ENCODE data around the gene P2RY2. TPM values are rescaled to one million over a fixed set of nuclear protein-coding genes. Genes with fewer than 3 reads are reported as not detected.

P2RY2 gene
- total RNA-seq, 1 experiment from 2014 or later: 0.26 TPM

- Mint-ChIP-seq H3K27me3 (ENCODE audit: low read depth) (no peaks in the 10 kb centered on the region; the same call in 1 of the 2 replicates), H3K4me3 (peak overlapping the region in 1 of 2 experiments; percentile 29; a peak in 1 of 5 replicates), H3K9me3 (no peaks in the 10 kb centered on the region; a peak in 1 of 5 replicates), H3K27ac (peak overlapping the region in 2 of 3 experiments; percentile 73 to 79; a peak in 2 of 7 replicates), H3K4me1 (peaks cover 29 to 35% of the 10 kb centered on the region in 2 experiments), H3K36me3 (ENCODE audit: insufficient read depth in 1 of 3, low read depth in 3 of 3) (no peaks in the 10 kb centered on the region)
- no peaks in the 10 kb centered on the region for H3K27me3 ChIP-seq (ENCODE audit: insufficient read depth, low read length)
- no peak overlapping the region for H2BK5ac ChIP-seq (ENCODE audit: insufficient read length, low read length)
- H3K23me2 ChIP-seq (ENCODE audit: insufficient read length, low read depth, low read length, poor library complexity, severe bottlenecking): no peaks in the 10 kb centered on the region
- H3K9me3 ChIP-seq (ENCODE audit: control insufficient read depth, low read depth, low read length): no peaks in the 10 kb centered on the region
- TF ChIP-seq CTCF (conservative IDR thresholded peaks at IDR 0.05): no peak
- no peaks in the 10 kb centered on the region for H3K79me2 ChIP-seq (ENCODE audit: insufficient read depth, low read length)
- no peaks in the 10 kb centered on the region for H3K79me1 ChIP-seq (ENCODE audit: insufficient read depth, low read depth, low read length, poor library complexity, severe bottlenecking)
- H2BK120ac ChIP-seq (ENCODE audit: low read depth, low read length, poor library complexity, severe bottlenecking): no peak overlapping the region
- no peak overlapping the region for H4K91ac ChIP-seq (ENCODE audit: insufficient read length, low read depth, low read length)
- no peak overlapping the region for H3K4ac ChIP-seq (ENCODE audit: low read depth, low read length)
- H2AK5ac ChIP-seq (ENCODE audit: insufficient read length, low read length): no peak overlapping the region
- H3K23ac ChIP-seq (ENCODE audit: insufficient read length, low read depth, low read length): no peak overlapping the region
- H3K56ac ChIP-seq (ENCODE audit: insufficient read length, low read depth, low read length): no peak overlapping the region
- no peaks in the 10 kb centered on the region for H4K20me1 ChIP-seq (ENCODE audit: control insufficient read depth, insufficient read depth, insufficient read length)
- no peak overlapping the region for H3K4me2 ChIP-seq (ENCODE audit: insufficient read depth, insufficient read length, low read length)
- no peak overlapping the region for H3K9ac ChIP-seq (ENCODE audit: extremely low read depth, insufficient read length, low read length)
- H4K5ac ChIP-seq (ENCODE audit: insufficient read length, low read depth, low read length): no peak overlapping the region
- no peak for DNase-seq
- no peak overlapping the region for H2BK20ac ChIP-seq (ENCODE audit: low read depth, low read length, poor library complexity, severe bottlenecking)
- H2BK12ac ChIP-seq (ENCODE audit: insufficient read length, low read depth, low read length): no peak overlapping the region
- H3K14ac ChIP-seq (ENCODE audit: insufficient read depth, low read length): no peak overlapping the region
- no peak overlapping the region for H4K8ac ChIP-seq (replicated peaks; ENCODE audit: insufficient read length, low read depth, low read length)
- peak overlapping the region; percentile 15 for H3K18ac ChIP-seq (ENCODE audit: insufficient read length, low read depth, low read length)
- H2AFZ ChIP-seq (ENCODE audit: low read length): no peak overlapping the region
- no peak overlapping the region for H3T11ph ChIP-seq (ENCODE audit: low read length)
- no peak overlapping the region for H2BK15ac ChIP-seq (ENCODE audit: low read depth, low read length)
- H3K4me1 ChIP-seq (ENCODE audit: insufficient read depth, low read length): peaks cover 12% of the 10 kb centered on the region; the same call in 1 of the 2 replicates
- no CpG with 5 or more reads among the region's 6 CpGs for WGBS (ENCODE audit: extremely low coverage, insufficient read length, low lambda C conversion rate)
- H3K27ac ChIP-seq (ENCODE audit: insufficient read length, low read depth, low read length): no peak overlapping the region
Measured at GRCh38 chr11:73201249-73201648, 16.8 kb upstream of the P2RY2 start.
